GM23248 (cell line): ENCODE results near the gene ZNF419. TPM values are rescaled to one million over a fixed set of nuclear protein-coding genes. Genes with fewer than 3 reads are reported as not detected.

ENCODE experiments used
- DNase-seq: peaks from one replicate; pipeline ENCODE4 v3.0.0-alpha.2; 2015
- H2AFZ ChIP-seq: fragments of 200-600 bp; sonication (generic); 2 replicates; pipeline ENCODE4 v1.6.1; 2016; ENCODE audit warnings: antibody characterized with exemption
- H3F3A ChIP-seq: fragments of 200-600 bp; sonication (generic); 2 replicates; pipeline ENCODE4 v1.6.1; 2016; ENCODE audit warnings: mild to moderate bottlenecking, antibody characterized with exemption, mixed run types; ENCODE audit not compliant: insufficient read depth
- H3K27ac ChIP-seq: fragments of 200-600 bp; sonication (generic); 2 replicates; pipeline ENCODE4 v1.5.1; 2016; ENCODE audit warnings: mild to moderate bottlenecking
- H3K27me3 ChIP-seq: fragments of 200-600 bp; sonication (generic); replicated peaks from 2 replicates; pipeline ENCODE4 v1.6.1; 2016; ENCODE audit warnings: mild to moderate bottlenecking; ENCODE audit not compliant: insufficient read depth
- H3K36me3 ChIP-seq: fragments of 200-600 bp; sonication (generic); 2 replicates; pipeline ENCODE4 v1.6.1; 2016; ENCODE audit warnings: low read depth, mild to moderate bottlenecking
- H3K4me1 ChIP-seq: fragments of 200-600 bp; sonication (generic); 2 replicates; pipeline ENCODE4 v1.6.1; 2016; ENCODE audit warnings: mild to moderate bottlenecking; ENCODE audit not compliant: insufficient read depth
- H3K4me2 ChIP-seq: fragments of 200-600 bp; sonication (generic); one replicate; pipeline ENCODE4 v1.6.1; 2016; ENCODE audit warnings: mild to moderate bottlenecking; ENCODE audit not compliant: unreplicated experiment
- H3K4me3 ChIP-seq: fragments of 200-600 bp; sonication (generic); 2 replicates; pipeline ENCODE4 v1.5.1; 2016; ENCODE audit warnings: mild to moderate bottlenecking
- H3K79me2 ChIP-seq: fragments of 200-600 bp; sonication (generic); 2 replicates; pipeline ENCODE4 v1.6.1; 2016; ENCODE audit warnings: mild to moderate bottlenecking; ENCODE audit not compliant: insufficient read depth
- H3K9ac ChIP-seq: fragments of 200-600 bp; sonication (generic); 2 replicates; pipeline ENCODE4 v1.6.1; 2016; ENCODE audit warnings: mild to moderate bottlenecking
- H3K9me2 ChIP-seq: fragments of 200-600 bp; sonication (generic); 2 replicates; pipeline ENCODE4 v1.6.1; 2016; ENCODE audit warnings: mixed run types, mild to moderate bottlenecking, moderate library complexity; ENCODE audit not compliant: insufficient read depth
- H3K9me3 ChIP-seq: fragments of 200-600 bp; sonication (generic); one replicate; pipeline ENCODE4 v1.6.1; 2017; ENCODE audit warnings: low read depth
- H4K20me1 ChIP-seq: fragments of 200-600 bp; sonication (generic); 2 replicates; pipeline ENCODE4 v1.6.0; 2016; ENCODE audit not compliant: insufficient read depth
- EZH2 ChIP-seq: fragments of 200-600 bp; sonication (generic); IDR thresholded peaks from 2 replicates; pipeline ENCODE4 v1.6.1; 2018; ENCODE audit warnings: antibody characterized with exemption, mild to moderate bottlenecking; ENCODE audit not compliant: insufficient read depth, poor library complexity, severe bottlenecking
- EZH2phosphoT487 ChIP-seq: fragments of 200-600 bp; sonication (generic); IDR thresholded peaks from 2 replicates; pipeline ENCODE4 v1.6.1; 2018; ENCODE audit warnings: antibody characterized with exemption, moderate library complexity, mild to moderate bottlenecking, low read depth; ENCODE audit not compliant: insufficient read depth
- WGBS, 2 experiments: methylation state at CpG; one replicate each; pipeline ENCODE4 v1.1.6; 2015 to 2017; ENCODE audit warnings: low lambda C conversion rate in 2 of 2, low coverage in 1 of 2; ENCODE audit errors: missing lambda C conversion rate in 2 of 2; 5-methylcytosine and 5-hydroxymethylcytosine counted together
- in situ Hi-C: fragments of 300-500 bp; cut with MboI; formaldehyde crosslinking; loops from 2 replicates; pipeline ENCODE4 v1.15.0; 2020
- polyA plus RNA-seq: library from polyadenylated mRNA; unstranded; fragments of >200 nt; fragmentation: Nextera tagmentation; extraction: Ambion mirVana; gene quantifications from 2 replicates; pipeline ENCODE4 v1.2.1, GENCODE V29; 2016
- small RNA-seq: library from RNA; depleted of rRNA; stranded (forward); fragments of <200 nt; gene quantifications from one replicate; pipeline ENCODE3, GENCODE V24; 2014; ENCODE audit warnings: low read depth, low replicate concordance
- total RNA-seq: library from RNA; depleted of rRNA; stranded (reverse); fragments of >200 nt; shearing (Covaris generic); gene quantifications from 2 replicates; pipeline ENCODE4 v1.2.3, GENCODE V29; 2014; rRNA removed

ZNF419 gene
- total and polyA plus RNA-seq, 2 experiments from 2014 or later, result 8.7 to 13.9 TPM

- 2 to 5% methylated on average over 63 to 64 of the region's 64 CpGs for WGBS, 2 experiments
- Histone ChIP-seq H3K9ac (peak within 1 kb of the TSS; percentile 87), H3K79me2 (peaks cover 50% of the 10 kb centered on the region), H3K4me1 (peaks cover 6% of the 10 kb centered on the region; the same call in 1 of the 2 replicates), H3K4me3 (peak within 1 kb of the TSS; percentile 98), H3K27ac (peak within 1 kb of the TSS; percentile 48), H3K27me3 (no peaks in the 10 kb centered on the region), H3K4me2 (peak within 1 kb of the TSS; percentile 97), H2AFZ (peak within 1 kb of the TSS; percentile 99), H3K9me3 (no peaks in the 10 kb centered on the region), H3K9me2 (no peaks in the 10 kb centered on the region), H3F3A (0 out of 2 replicates have a peak, but pooled peaks cover 17% of the 10 kb centered on the region), H3K36me3 (no peaks in the 10 kb centered on the region), H4K20me1 (no peaks in the 10 kb centered on the region)
- in situ Hi-C loops, result no loop called here
- peak; percentile 96 for DNase-seq
- TF ChIP-seq EZH2phosphoT487 (no peak), EZH2 (no peak)
These were observed 39.8 kb downstream of the ZNF419 start, which contains the start of gene ZNF549 for GRCh38 chr19:57527136-57527881. Gene ZNF549 (plus strand): TSS chr19:57527356. CDS start chr19:57527574, 218 bp downstream.

GRCh38 chr19:57537953-57538547 lies 50.5 kb downstream of the ZNF419 start:
- Histone ChIP-seq H3K27ac (no peak overlapping the region), H3K9me3 (peaks cover 14% of the 10 kb centered on the region), H3K36me3 (peaks cover 66% of the 10 kb centered on the region), H3K9ac (no peak overlapping the region), H2AFZ (no peak overlapping the region), H3K9me2 (no peaks in the 10 kb centered on the region), H3K4me1 (no peaks in the 10 kb centered on the region), H3K4me3 (no peak overlapping the region), H3K79me2 (peaks cover 33% of the 10 kb centered on the region), H3K27me3 (no peaks in the 10 kb centered on the region), H3K4me2 (no peak overlapping the region), H3F3A (peaks cover 35% of the 10 kb centered on the region; the same call in 1 of the 2 replicates), H4K20me1 (no peaks in the 10 kb centered on the region)
- in situ Hi-C loops, result no loop called here
- TF ChIP-seq EZH2phosphoT487 (no peak), EZH2 (no peak)
- 99% methylated on average over 7 of the region's 7 CpGs for WGBS, 2 experiments
- DNase-seq, result no peak

Small RNA genes lying within 50 kb of the gene (small RNA-seq; reads per million reads assigned to genes)
- gene VN1R107P, result not detected

Other genes with a start within 250 kb of the ZNF419 start
- 15.8 and 15.9 TPM in 2 replicates for gene ZNF805, start 247.1 kb upstream of the ZNF419 start, total RNA-seq
- gene ZNF805, start 247.1 kb upstream of the ZNF419 start, polyA plus RNA-seq, result 2.1 and 3.2 TPM in 2 replicates
- gene ZNF460, start 207.3 kb upstream of the ZNF419 start, total RNA-seq, result 49.3 and 59.9 TPM in 2 replicates
- 7.6 and 8.5 TPM in 2 replicates for gene ZNF460, start 207.3 kb upstream of the ZNF419 start, polyA plus RNA-seq
- gene ZNF543, start 167.3 kb upstream of the ZNF419 start, total RNA-seq, result 5.9 and 8.0 TPM in 2 replicates
- 1.7 and 2.3 TPM in 2 replicates for gene ZNF543, start 167.3 kb upstream of the ZNF419 start, polyA plus RNA-seq
- gene ZNF304, start 136.5 kb upstream of the ZNF419 start, total RNA-seq, result 7.8 and 8.7 TPM in 2 replicates
- 4.2 and 4.8 TPM in 2 replicates for gene ZNF304, start 136.5 kb upstream of the ZNF419 start, polyA plus RNA-seq
- gene TRAPPC2B, start 124.2 kb upstream of the ZNF419 start, total RNA-seq, result 9.2 and 21.6 TPM in 2 replicates
- gene TRAPPC2B, start 124.2 kb upstream of the ZNF419 start, polyA plus RNA-seq, result 30.3 and 33.0 TPM in 2 replicates
- gene ZNF547, start 124.2 kb upstream of the ZNF419 start, total RNA-seq, result 1.4 and 2.1 TPM in 2 replicates
- 1.2 and 2.0 TPM in 2 replicates for gene ZNF547, start 124.2 kb upstream of the ZNF419 start, polyA plus RNA-seq
- gene ZNF548, start 97.9 kb upstream of the ZNF419 start, total RNA-seq, result 11.1 and 20.3 TPM in 2 replicates
- 6.8 and 6.9 TPM in 2 replicates for gene ZNF548, start 97.9 kb upstream of the ZNF419 start, polyA plus RNA-seq
- 4.8 and 19.9 TPM in 2 replicates for gene ZNF17, start 76.6 kb upstream of the ZNF419 start, total RNA-seq
- gene ZNF17, start 76.6 kb upstream of the ZNF419 start, polyA plus RNA-seq, result 3.5 and 4.1 TPM in 2 replicates
- gene ZNF749, start 52.4 kb upstream of the ZNF419 start, total RNA-seq, result 2.4 and 3.6 TPM in 2 replicates
- 15.8 and 17.5 TPM in 2 replicates for gene ZNF749, start 52.4 kb upstream of the ZNF419 start, polyA plus RNA-seq
- gene VN1R1, start 30.6 kb upstream of the ZNF419 start, total RNA-seq, result 0.32 and 1.5 TPM in 2 replicates
- 0.58 and 0.68 TPM in 2 replicates for gene VN1R1, start 30.6 kb upstream of the ZNF419 start, polyA plus RNA-seq
- gene ZNF772, start 10.2 kb upstream of the ZNF419 start, total RNA-seq, result 13.6 and 13.7 TPM in 2 replicates
- gene ZNF772, start 10.2 kb upstream of the ZNF419 start, polyA plus RNA-seq, result 4.1 and 5.8 TPM in 2 replicates
- gene ZNF773, start 12.2 kb downstream of the ZNF419 start, total RNA-seq, result 33.7 and 41.0 TPM in 2 replicates
- 18.6 and 22.2 TPM in 2 replicates for gene ZNF773, start 12.2 kb downstream of the ZNF419 start, polyA plus RNA-seq
- gene ZNF549, start 39.6 kb downstream of the ZNF419 start, total RNA-seq, result 3.5 and 5.6 TPM in 2 replicates
- gene ZNF549, start 39.6 kb downstream of the ZNF419 start, polyA plus RNA-seq, result 3.5 and 4.2 TPM in 2 replicates
- gene ZNF550, start 72.1 kb downstream of the ZNF419 start, total RNA-seq, result 7.3 and 12.0 TPM in 2 replicates
- gene ZNF550, start 72.1 kb downstream of the ZNF419 start, polyA plus RNA-seq, result 3.5 and 4.4 TPM in 2 replicates
- gene ZNF416, start 91.2 kb downstream of the ZNF419 start, total RNA-seq, result 3.2 and 5.9 TPM in 2 replicates
- gene ZNF416, start 91.2 kb downstream of the ZNF419 start, polyA plus RNA-seq, result 4.9 and 5.8 TPM in 2 replicates
- gene ZIK1, start 96.4 kb downstream of the ZNF419 start, total RNA-seq, result 5.3 and 10.4 TPM in 2 replicates
- 3.2 and 3.4 TPM in 2 replicates for gene ZIK1, start 96.4 kb downstream of the ZNF419 start, polyA plus RNA-seq
- 3.7 and 5.1 TPM in 2 replicates for gene ZNF530, start 112.1 kb downstream of the ZNF419 start, total RNA-seq
- gene ZNF530, start 112.1 kb downstream of the ZNF419 start, polyA plus RNA-seq, result 2.4 and 2.6 TPM in 2 replicates
- gene ZNF134, start 126.5 kb downstream of the ZNF419 start, total RNA-seq, result 23.6 and 27.6 TPM in 2 replicates
- gene ZNF134, start 126.5 kb downstream of the ZNF419 start, polyA plus RNA-seq, result 9.5 and 10.0 TPM in 2 replicates
- 8.3 and 11.1 TPM in 2 replicates for gene ZNF211, start 145.4 kb downstream of the ZNF419 start, total RNA-seq
- 5.5 and 5.7 TPM in 2 replicates for gene ZNF211, start 145.4 kb downstream of the ZNF419 start, polyA plus RNA-seq
- not detected in 2 replicates for gene ZSCAN4, start 181.2 kb downstream of the ZNF419 start, total RNA-seq
- gene ZSCAN4, start 181.2 kb downstream of the ZNF419 start, polyA plus RNA-seq, result not detected in 2 replicates
- gene ZNF551, start 194.2 kb downstream of the ZNF419 start, total RNA-seq, result 6.3 and 7.1 TPM in 2 replicates
- gene ZNF551, start 194.2 kb downstream of the ZNF419 start, polyA plus RNA-seq, result 1.9 and 2.6 TPM in 2 replicates
- 2.0 and 2.2 TPM in 2 replicates for gene ZNF154, start 221.5 kb downstream of the ZNF419 start, total RNA-seq
- gene ZNF154, start 221.5 kb downstream of the ZNF419 start, polyA plus RNA-seq, result 2.0 and 2.6 TPM in 2 replicates
- gene ZNF671, start 239.9 kb downstream of the ZNF419 start, total RNA-seq, result 7.2 and 8.4 TPM in 2 replicates
- 6.8 and 6.9 TPM in 2 replicates for gene ZNF671, start 239.9 kb downstream of the ZNF419 start, polyA plus RNA-seq